Measurements from ENCODE around the gene CACNA1I.

DNA sequence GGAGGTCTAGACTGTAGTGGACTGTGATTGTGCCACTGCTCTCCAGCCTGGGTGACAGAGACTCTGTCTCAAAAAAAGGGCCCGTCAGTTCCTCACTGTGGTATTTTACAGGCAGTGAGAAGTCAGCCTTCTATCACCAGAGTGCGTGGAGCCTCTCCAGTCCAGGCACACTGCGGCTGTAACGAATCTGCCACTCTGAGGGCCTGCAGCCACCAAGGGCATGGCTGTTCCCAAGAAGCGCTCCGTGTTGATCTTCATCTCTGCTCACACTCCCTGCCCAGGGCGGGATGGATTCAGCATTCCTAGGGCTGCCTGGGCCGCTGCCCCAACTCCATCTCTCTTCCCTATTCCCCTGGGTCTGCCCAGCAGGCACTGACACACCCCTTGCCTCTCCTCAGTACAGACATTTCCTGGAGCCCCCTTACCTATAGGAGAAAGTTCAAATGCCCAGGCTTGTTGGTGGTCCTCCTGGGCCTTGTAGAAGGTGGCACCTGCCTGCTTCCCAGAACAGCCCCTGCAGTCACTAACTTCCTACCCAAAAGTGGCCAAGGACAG is 148.4 kb downstream of the CACNA1I start:
- TF ChIP-seq CTCF (IDR thresholded peaks at IDR 0.05) (no peak), POLR2A (IDR thresholded peaks at IDR 0.05) (no peak)
